ENCODE measurements around the gene TTN.

DNA sequence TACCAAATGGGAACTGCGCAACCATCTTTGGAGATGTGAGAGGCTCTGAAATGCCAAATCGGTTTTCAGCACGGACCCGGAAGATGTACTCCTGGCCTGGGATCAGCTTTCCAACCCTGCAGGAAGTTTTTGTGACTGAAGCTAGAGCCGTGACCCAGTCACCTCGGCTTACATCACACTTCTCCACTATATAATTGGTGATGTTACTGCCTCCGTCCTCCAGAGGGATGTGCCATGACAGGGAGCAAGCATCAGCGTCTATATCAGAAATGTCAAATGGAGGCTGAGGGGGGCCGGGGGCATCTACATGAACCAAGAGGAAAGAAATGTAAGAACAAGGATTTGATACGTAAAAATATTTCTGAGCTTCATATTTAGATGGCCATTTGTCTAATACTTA lies 222.6 kb downstream of the TTN start:
- TF ChIP-seq, protein P1, sequence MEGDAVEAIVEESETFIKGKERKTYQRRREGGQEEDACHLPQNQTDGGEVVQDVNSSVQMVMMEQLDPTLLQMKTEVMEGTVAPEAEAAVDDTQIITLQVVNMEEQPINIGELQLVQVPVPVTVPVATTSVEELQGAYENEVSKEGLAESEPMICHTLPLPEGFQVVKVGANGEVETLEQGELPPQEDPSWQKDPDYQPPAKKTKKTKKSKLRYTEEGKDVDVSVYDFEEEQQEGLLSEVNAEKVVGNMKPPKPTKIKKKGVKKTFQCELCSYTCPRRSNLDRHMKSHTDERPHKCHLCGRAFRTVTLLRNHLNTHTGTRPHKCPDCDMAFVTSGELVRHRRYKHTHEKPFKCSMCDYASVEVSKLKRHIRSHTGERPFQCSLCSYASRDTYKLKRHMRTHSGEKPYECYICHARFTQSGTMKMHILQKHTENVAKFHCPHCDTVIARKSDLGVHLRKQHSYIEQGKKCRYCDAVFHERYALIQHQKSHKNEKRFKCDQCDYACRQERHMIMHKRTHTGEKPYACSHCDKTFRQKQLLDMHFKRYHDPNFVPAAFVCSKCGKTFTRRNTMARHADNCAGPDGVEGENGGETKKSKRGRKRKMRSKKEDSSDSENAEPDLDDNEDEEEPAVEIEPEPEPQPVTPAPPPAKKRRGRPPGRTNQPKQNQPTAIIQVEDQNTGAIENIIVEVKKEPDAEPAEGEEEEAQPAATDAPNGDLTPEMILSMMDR (conservative IDR thresholded peaks at IDR 0.05 in 1 of 2, IDR thresholded peaks at IDR 0.05 in 1 of 2; ENCODE audit: extremely low read depth in 1 of 2, insufficient read depth in 1 of 2, low read depth in 1 of 2, low read length in 2 of 2) = no peak
- no peak for TF ChIP-seq EZH2 (IDR thresholded peaks at IDR 0.05; ENCODE audit: borderline replicate concordance, low read length)
